ENCODE results near the gene MRTFB. TPM values are rescaled to one million over a fixed set of nuclear protein-coding genes. Genes with fewer than 3 reads are reported as not detected.

Gene MRTFB
- total and polyA plus RNA-seq, 3 donors from 2014 or later: 41.4 to 140 (median 91.4) TPM

DNA sequence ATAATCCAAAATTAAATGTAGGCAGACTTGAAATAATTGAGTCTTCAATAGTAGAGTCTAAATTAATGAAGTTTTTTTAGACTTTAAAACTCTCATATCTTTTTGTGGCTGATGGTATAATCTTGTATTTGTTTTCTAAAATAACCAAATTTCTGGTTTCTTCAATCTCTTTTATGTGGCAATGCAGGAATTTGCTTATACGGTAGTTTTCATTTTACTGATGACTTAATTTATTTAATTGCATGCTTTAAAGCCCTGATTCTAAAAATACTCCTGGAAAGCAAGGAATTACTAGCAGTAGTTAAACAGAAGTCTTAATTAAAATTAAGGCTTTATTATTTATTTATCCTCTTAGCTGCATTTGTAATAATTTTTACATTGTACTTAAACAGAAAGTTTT, 15.4 kb downstream of the MRTFB start:
- TF ChIP-seq, protein P1, sequence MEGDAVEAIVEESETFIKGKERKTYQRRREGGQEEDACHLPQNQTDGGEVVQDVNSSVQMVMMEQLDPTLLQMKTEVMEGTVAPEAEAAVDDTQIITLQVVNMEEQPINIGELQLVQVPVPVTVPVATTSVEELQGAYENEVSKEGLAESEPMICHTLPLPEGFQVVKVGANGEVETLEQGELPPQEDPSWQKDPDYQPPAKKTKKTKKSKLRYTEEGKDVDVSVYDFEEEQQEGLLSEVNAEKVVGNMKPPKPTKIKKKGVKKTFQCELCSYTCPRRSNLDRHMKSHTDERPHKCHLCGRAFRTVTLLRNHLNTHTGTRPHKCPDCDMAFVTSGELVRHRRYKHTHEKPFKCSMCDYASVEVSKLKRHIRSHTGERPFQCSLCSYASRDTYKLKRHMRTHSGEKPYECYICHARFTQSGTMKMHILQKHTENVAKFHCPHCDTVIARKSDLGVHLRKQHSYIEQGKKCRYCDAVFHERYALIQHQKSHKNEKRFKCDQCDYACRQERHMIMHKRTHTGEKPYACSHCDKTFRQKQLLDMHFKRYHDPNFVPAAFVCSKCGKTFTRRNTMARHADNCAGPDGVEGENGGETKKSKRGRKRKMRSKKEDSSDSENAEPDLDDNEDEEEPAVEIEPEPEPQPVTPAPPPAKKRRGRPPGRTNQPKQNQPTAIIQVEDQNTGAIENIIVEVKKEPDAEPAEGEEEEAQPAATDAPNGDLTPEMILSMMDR (IDR thresholded peaks at IDR 0.05): no peak
- no peak for TF ChIP-seq POLR2A (IDR thresholded peaks at IDR 0.05)
- Histone ChIP-seq H3K27me3 (no peaks in the 10 kb centered on the region), H3K4me1 (no peaks in the 10 kb centered on the region), H3K36me3 (ENCODE audit: low read depth, missing control alignments) (no peaks in the 10 kb centered on the region), H3K9me3 (no peaks in the 10 kb centered on the region), H3K27ac (no peak overlapping the region), H3K4me3 (no peak overlapping the region)
- WGBS, 2 donors: 79 to 89% methylated on average over 1 of the region's 1 CpG
- no peak for DNase-seq
- intact Hi-C loops (cut with DNase I; ENCODE audit: low total_unique reads): no loop called here

GRCh38 chr16:14087181-14087580, 16.1 kb downstream of the MRTFB start:
- Histone ChIP-seq H3K9me3 (no peaks in the 10 kb centered on the region), H3K36me3 (ENCODE audit: low read depth, missing control alignments) (no peaks in the 10 kb centered on the region), H3K4me1 (no peaks in the 10 kb centered on the region), H3K27ac (no peak overlapping the region), H3K4me3 (no peak overlapping the region), H3K27me3 (no peaks in the 10 kb centered on the region)
- 96 to 100% methylated on average over 1 of the region's 1 CpG for WGBS, 2 donors
- no peak for TF ChIP-seq POLR2A (IDR thresholded peaks at IDR 0.05)
- TF ChIP-seq, protein P1 (IDR thresholded peaks at IDR 0.05): no peak
- intact Hi-C loops (cut with DNase I; ENCODE audit: low total_unique reads): no loop called here
- DNase-seq: no peak

GRCh38 chr16:14087590-14088154, 16.6 kb downstream of the MRTFB start:
- Histone ChIP-seq H3K4me1 (no peaks in the 10 kb centered on the region), H3K27ac (no peak overlapping the region), H3K9me3 (no peaks in the 10 kb centered on the region), H3K4me3 (no peak overlapping the region), H3K27me3 (no peaks in the 10 kb centered on the region), H3K36me3 (ENCODE audit: low read depth, missing control alignments) (no peaks in the 10 kb centered on the region)
- intact Hi-C loops (cut with DNase I; ENCODE audit: low total_unique reads): no loop called here
- TF ChIP-seq, protein P1 (IDR thresholded peaks at IDR 0.05): no peak
- TF ChIP-seq POLR2A (IDR thresholded peaks at IDR 0.05): no peak
- no peak for DNase-seq
- WGBS, 2 donors: 83 to 86% methylated on average over 3 of the region's 3 CpGs

DNA sequence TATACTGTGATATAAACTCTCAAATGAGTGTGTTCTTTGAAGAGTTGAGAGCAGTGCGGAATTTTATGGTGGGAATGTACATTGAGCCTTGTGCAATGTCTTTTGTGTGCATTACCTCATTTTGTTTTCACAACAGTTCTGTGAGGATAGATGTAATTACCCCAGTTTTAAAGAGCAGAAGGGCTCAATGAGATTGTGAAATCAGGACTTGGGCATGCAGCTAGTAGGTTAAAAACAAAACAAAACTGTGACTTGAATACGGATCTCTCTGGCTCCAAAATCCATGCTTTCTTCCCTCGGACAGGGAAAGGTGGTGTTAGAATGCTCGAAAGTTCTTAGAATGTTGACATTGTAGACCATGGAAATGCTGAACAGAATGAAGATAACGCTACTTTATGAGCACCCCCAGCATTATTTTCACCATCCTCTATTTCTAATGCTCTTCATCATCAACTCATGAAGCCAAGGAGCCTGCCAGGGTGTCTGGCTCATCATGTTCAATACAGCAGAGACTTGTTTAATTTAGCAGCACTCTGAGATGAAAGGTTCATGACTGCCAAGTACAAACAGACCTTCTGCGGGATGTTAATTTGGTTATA, 17.1 kb downstream of the MRTFB start:
- 51 to 63% methylated on average over 6 of the region's 6 CpGs for WGBS, 2 donors
- H3K27me3 ChIP-seq: no peaks in the 10 kb centered on the region
- H3K4me3 ChIP-seq: no peak overlapping the region
- intact Hi-C loops (cut with DNase I; ENCODE audit: low total_unique reads): no loop called here
- no peak overlapping the region for H3K27ac ChIP-seq
- H3K9me3 ChIP-seq: no peaks in the 10 kb centered on the region
- H3K36me3 ChIP-seq (ENCODE audit: low read depth, missing control alignments): no peaks in the 10 kb centered on the region
- TF ChIP-seq POLR2A (IDR thresholded peaks at IDR 0.05): no peak
- TF ChIP-seq, protein P1 (IDR thresholded peaks at IDR 0.05): no peak
- DNase-seq: no peak
- no peaks in the 10 kb centered on the region for H3K4me1 ChIP-seq

GRCh38 chr16:14089283-14089823, 18.2 kb downstream of the MRTFB start:
- Histone ChIP-seq H3K27ac (no peak overlapping the region), H3K4me1 (peaks cover 6% of the 10 kb centered on the region), H3K4me3 (no peak overlapping the region), H3K27me3 (no peaks in the 10 kb centered on the region), H3K36me3 (ENCODE audit: low read depth, missing control alignments) (no peaks in the 10 kb centered on the region), H3K9me3 (no peaks in the 10 kb centered on the region)
- intact Hi-C loops (cut with DNase I; ENCODE audit: low total_unique reads): no loop called here
- 100% methylated on average over 1 of the region's 1 CpG for WGBS, 2 donors
- DNase-seq: no peak
- TF ChIP-seq POLR2A (IDR thresholded peaks at IDR 0.05): no peak
- TF ChIP-seq, protein P1 (IDR thresholded peaks at IDR 0.05): no peak

Measured in testis (tissue), 3 donors.